Natural killer cell (primary cell): ENCODE data around the gene MPRIP. TPM values are rescaled to one million over a fixed set of nuclear protein-coding genes. Genes with fewer than 3 reads are reported as not detected.

Source experiments
- ATAC-seq, 3 donors: fragments of 150-1000 bp in 2 of 3; fragments of 200-7000 bp in 1 of 3; cut with Tn5 transposase; 1 replicate in 1 of 3; 2 replicates in 2 of 3; pipeline ENCODE4 v1.10.0; 2021; ENCODE audit warnings: mild to moderate bottlenecking in 2 of 3, moderate library complexity in 2 of 3
- DNase-seq, 2 donors: peaks; one replicate each; pipeline versions ENCODE4 v3.0.0 to v3.0.0-alpha.2; 2013 to 2021; ENCODE audit warnings: mixed read lengths in 1 of 2
- H3K27ac ChIP-seq: one replicate; pipeline ENCODE4 v1.5.1; 2013; ENCODE audit warnings: mild to moderate bottlenecking, low read length
- H3K27me3 ChIP-seq: one replicate; pipeline ENCODE4 v1.6.1; 2013; ENCODE audit warnings: low read length; ENCODE audit not compliant: control insufficient read depth, insufficient read depth
- H3K36me3 ChIP-seq: one replicate; pipeline ENCODE4 v1.6.1; 2013; ENCODE audit warnings: low read length; ENCODE audit not compliant: control insufficient read depth, insufficient read depth
- H3K4me1 ChIP-seq: one replicate; pipeline ENCODE4 v1.6.1; 2013; ENCODE audit warnings: low read length; ENCODE audit not compliant: control insufficient read depth, insufficient read depth
- H3K4me3 ChIP-seq: one replicate; pipeline ENCODE4 v1.5.1; 2013; ENCODE audit warnings: low read length
- H3K9me3 ChIP-seq: one replicate; pipeline ENCODE4 v1.6.1; 2013; ENCODE audit warnings: low read length; ENCODE audit not compliant: control insufficient read depth, insufficient read depth
- H3K27ac Mint-ChIP-seq, 2 donors: one replicate each; pipeline ENCODE4 v1.8.0; 2022; ENCODE audit warnings: mild to moderate bottlenecking in 2 of 2, mixed read lengths in 2 of 2, moderate library complexity in 1 of 2
- H3K27me3 Mint-ChIP-seq, 2 donors: one replicate each; pipeline ENCODE4 v1.8.0; 2022; ENCODE audit warnings: low read depth in 2 of 2, mixed read lengths in 2 of 2
- H3K36me3 Mint-ChIP-seq: one replicate; pipeline ENCODE4 v1.8.0; 2022; ENCODE audit warnings: mixed read lengths
- H3K4me1 Mint-ChIP-seq, 2 donors: one replicate each; pipeline ENCODE4 v1.8.0; 2022; ENCODE audit warnings: mixed read lengths in 2 of 2
- H3K4me3 Mint-ChIP-seq: one replicate; pipeline ENCODE4 v1.8.0; 2022; ENCODE audit warnings: mild to moderate bottlenecking, moderate library complexity, mixed read lengths
- H3K9me3 Mint-ChIP-seq, 2 donors: one replicate each; pipeline ENCODE4 v1.8.0; 2022; ENCODE audit warnings: mixed read lengths in 2 of 2
- WGBS: methylation state at CpG from one replicate; pipeline ENCODE4 v1.1.7; 2013; ENCODE audit warnings: missing lambda C conversion rate; ENCODE audit not compliant: insufficient coverage; 5-methylcytosine and 5-hydroxymethylcytosine counted together
- intact Hi-C: fragments of 100-400 bp; cut with micrococcal nuclease; formaldehyde crosslinking; loops from one replicate; pipeline ENCODE4 v1.14.2; 2022
- total RNA-seq, 4 donors: library from RNA; stranded (reverse); fragments of 120-200 nt in 1 of 4; gene quantifications; one replicate each; pipeline versions ENCODE4 v1.2.3 to v1.2.4, GENCODE V29; 2013 to 2022
- TF ChIP-seq, protein P1 (sequence below): fragments of 200-600 bp; IDR thresholded peaks from one replicate; pipeline ENCODE4 v1.8.0; 2022; ENCODE audit warnings: antibody characterized with exemption

The MPRIP gene
- total RNA-seq, 3 donors from 2014 or later (not counting 1 experiment from before 2014, with no cell fraction given): 225 to 272 (median 229) TPM

DNA sequence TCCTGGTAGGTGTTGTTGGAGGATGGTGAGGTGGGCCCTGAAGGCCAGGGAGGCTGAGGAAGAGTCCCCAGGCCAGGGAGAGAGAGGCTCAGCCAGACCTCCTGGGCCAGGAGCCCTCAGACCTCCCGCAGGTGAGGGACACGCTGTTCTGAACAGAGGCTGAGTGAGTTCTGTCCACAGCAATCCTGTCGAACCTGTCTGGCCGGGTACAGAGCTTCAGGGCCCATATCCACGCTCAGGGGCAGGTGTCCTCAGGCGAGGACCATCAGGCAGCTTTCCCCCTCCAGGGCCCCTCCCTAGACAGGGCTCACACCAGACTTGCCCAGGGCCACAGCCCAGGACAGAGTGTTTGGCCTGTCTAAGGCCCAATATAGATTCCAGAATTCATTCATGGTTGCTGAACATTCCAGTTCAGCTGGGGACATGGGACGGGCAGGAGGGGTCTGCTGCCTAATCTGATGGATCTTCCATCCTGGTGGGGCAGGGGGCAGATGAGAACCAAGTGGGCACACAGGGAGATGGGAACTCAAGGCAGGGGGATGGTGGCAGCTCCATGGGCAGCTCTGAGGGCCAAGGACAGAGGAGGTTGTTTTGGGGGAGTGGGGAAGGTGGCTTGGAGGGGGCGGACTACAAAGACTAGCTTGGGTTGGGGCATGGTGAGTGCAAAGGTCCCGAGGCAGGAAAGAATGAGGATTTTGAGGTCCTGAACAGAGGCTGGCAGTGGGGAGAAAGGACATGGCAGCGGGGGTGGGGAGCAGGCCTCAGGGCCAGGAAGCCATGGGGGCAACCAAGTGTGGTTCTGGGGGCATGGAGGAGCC is 23.4 kb upstream of the MPRIP start:
- H3K9me3 Mint-ChIP-seq: no peaks in the 10 kb centered on the region
- no peak overlapping the region for H3K4me3 Mint-ChIP-seq
- no peaks in the 10 kb centered on the region for H3K27me3 Mint-ChIP-seq
- Histone ChIP-seq H3K4me3 (no peak overlapping the region), H3K36me3 (no peaks in the 10 kb centered on the region), H3K9me3 (no peaks in the 10 kb centered on the region), H3K27ac (no peak overlapping the region), H3K4me1 (peaks cover 4% of the 10 kb centered on the region), H3K27me3 (no peaks in the 10 kb centered on the region)
- DNase-seq (no peak), ATAC-seq (no peak)
- H3K36me3 Mint-ChIP-seq: no peaks in the 10 kb centered on the region
- H3K4me1 Mint-ChIP-seq: peaks cover 5 to 15% of the 10 kb centered on the region in 2 donors
- TF ChIP-seq, protein P1, sequence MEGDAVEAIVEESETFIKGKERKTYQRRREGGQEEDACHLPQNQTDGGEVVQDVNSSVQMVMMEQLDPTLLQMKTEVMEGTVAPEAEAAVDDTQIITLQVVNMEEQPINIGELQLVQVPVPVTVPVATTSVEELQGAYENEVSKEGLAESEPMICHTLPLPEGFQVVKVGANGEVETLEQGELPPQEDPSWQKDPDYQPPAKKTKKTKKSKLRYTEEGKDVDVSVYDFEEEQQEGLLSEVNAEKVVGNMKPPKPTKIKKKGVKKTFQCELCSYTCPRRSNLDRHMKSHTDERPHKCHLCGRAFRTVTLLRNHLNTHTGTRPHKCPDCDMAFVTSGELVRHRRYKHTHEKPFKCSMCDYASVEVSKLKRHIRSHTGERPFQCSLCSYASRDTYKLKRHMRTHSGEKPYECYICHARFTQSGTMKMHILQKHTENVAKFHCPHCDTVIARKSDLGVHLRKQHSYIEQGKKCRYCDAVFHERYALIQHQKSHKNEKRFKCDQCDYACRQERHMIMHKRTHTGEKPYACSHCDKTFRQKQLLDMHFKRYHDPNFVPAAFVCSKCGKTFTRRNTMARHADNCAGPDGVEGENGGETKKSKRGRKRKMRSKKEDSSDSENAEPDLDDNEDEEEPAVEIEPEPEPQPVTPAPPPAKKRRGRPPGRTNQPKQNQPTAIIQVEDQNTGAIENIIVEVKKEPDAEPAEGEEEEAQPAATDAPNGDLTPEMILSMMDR: no peak
- 95% methylated on average over 10 of the region's 10 CpGs for WGBS
- peak overlapping the region in 1 of 2 donors; percentile 66 for H3K27ac Mint-ChIP-seq
- intact Hi-C loops: no loop called here

DNA sequence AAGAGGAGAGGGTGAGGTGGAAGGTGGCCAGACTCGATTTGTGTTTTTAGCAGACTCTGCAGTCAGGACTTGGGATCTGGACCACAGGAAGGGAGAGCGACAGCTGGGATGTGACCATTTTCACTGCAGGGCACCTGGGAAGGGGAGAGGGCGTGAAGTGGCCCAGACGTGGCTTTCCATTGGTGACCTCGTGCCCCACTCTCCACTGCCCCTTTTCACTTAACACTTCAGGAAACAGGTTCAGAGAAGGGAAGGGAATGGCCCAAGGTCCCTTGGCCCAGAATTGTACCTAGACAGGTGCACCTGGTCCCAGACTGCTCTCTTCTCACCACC is 22.9 kb upstream of the MPRIP start:
- TF ChIP-seq, protein P1: no peak
- H3K9me3 Mint-ChIP-seq: no peaks in the 10 kb centered on the region
- ATAC-seq (no peak), DNase-seq (no peak)
- H3K27me3 Mint-ChIP-seq: no peaks in the 10 kb centered on the region
- no peak overlapping the region for H3K4me3 Mint-ChIP-seq
- WGBS: 81% methylated on average over 5 of the region's 5 CpGs
- Histone ChIP-seq H3K27ac (no peak overlapping the region), H3K27me3 (no peaks in the 10 kb centered on the region), H3K4me1 (peaks cover 4% of the 10 kb centered on the region), H3K36me3 (no peaks in the 10 kb centered on the region), H3K4me3 (no peak overlapping the region), H3K9me3 (no peaks in the 10 kb centered on the region)
- H3K27ac Mint-ChIP-seq: no peak overlapping the region
- intact Hi-C loops: no loop called here
- peaks cover 5 to 15% of the 10 kb centered on the region in 2 donors for H3K4me1 Mint-ChIP-seq
- H3K36me3 Mint-ChIP-seq: no peaks in the 10 kb centered on the region

DNA sequence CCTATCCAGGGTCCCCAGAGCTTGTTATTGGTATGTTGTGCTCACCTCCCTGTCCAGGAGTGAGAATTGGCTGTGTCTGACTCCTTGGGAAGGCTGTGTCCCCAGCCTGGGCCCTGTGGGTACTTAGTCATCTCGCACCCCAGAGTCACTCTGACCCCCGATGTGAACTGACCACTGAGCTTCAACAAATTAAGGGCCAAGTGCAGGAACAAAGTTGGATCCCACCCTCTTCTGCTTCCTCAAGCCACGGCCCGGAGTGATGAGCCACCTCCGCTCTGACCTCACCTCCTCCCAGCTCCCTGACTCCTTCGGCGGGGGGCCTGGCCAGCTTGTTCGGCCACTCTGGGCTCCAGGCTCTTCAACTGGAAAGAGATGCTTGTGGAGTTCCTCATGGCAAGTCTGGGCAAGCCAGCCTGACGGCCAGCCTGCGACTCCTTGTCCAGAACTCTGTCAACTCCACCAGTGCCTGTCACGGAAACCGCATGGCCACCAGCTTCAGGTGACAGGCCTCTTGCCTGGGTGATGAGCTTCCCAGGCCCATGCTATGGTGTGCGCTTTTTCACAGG is 22.3 kb upstream of the MPRIP start:
- DNase-seq: no peak
- no peaks in the 10 kb centered on the region for H3K27me3 ChIP-seq
- Mint-ChIP-seq H3K4me1 (peaks cover 5 to 15% of the 10 kb centered on the region in 2 donors), H3K4me3 (no peak overlapping the region), H3K27ac (no peak overlapping the region), H3K27me3 (no peaks in the 10 kb centered on the region), H3K36me3 (no peaks in the 10 kb centered on the region), H3K9me3 (no peaks in the 10 kb centered on the region)
- H3K4me1 ChIP-seq: peaks cover 4% of the 10 kb centered on the region
- ATAC-seq: no peak
- TF ChIP-seq, protein P1: no peak
- no peaks in the 10 kb centered on the region for H3K36me3 ChIP-seq
- no peaks in the 10 kb centered on the region for H3K9me3 ChIP-seq
- H3K4me3 ChIP-seq: no peak overlapping the region
- intact Hi-C loops: no loop called here
- no peak overlapping the region for H3K27ac ChIP-seq
- WGBS: 96% methylated on average over 13 of the region's 13 CpGs
